ENCODE data around the gene SPEG. TPM values are rescaled to one million over a fixed set of nuclear protein-coding genes. Genes with fewer than 3 reads are reported as not detected.

SPEG gene
- total and polyA plus RNA-seq, 2 of the 8 experiments (the other 6 are each of a cell fraction or from before 2014, with no cell fraction given): 19.9 to 32.0 TPM

DNA sequence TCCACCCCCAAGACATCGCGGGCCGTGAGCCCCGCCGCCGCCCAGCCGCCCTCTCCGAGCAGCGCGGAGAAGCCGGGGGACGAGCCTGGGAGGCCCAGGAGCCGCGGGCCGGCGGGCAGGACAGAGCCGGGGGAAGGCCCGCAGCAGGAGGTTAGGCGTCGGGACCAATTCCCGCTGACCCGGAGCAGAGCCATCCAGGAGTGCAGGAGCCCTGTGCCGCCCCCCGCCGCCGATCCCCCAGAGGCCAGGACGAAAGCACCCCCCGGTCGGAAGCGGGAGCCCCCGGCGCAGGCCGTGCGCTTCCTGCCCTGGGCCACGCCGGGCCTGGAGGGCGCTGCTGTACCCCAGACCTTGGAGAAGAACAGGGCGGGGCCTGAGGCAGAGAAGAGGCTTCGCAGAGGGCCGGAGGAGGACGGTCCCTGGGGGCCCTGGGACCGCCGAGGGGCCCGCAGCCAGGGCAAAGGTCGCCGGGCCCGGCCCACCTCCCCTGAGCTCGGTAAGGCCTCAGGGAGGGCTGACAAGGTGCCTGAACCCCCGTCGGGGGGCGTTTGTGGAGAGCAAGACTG, 14.2 kb downstream of the SPEG start:
- H3K14ac ChIP-seq (ENCODE audit: insufficient read length): no peak overlapping the region
- H3K27ac ChIP-seq (ENCODE audit: low read depth, low read length): no peak overlapping the region
- peaks cover 6 to 23% (median 20%) of the 10 kb centered on the region in 4 experiments for H3K27me3 ChIP-seq (replicated peaks in 1 of 4; ENCODE audit: control insufficient read depth in 3 of 4, extremely low read depth in 1 of 4, insufficient read depth in 3 of 4, low read length in 3 of 4)
- H3K18ac ChIP-seq (ENCODE audit: extremely low read depth, low read length): peak overlapping the region; percentile 32; the same call in 1 of the 2 replicates
- peak overlapping the region; percentile 72 for H4K8ac ChIP-seq (ENCODE audit: extremely low read depth, insufficient read depth, low read length)
- WGBS, 2 experiments (ENCODE audit: extremely low coverage in 1 of 2, insufficient coverage in 1 of 2, insufficient read length in 1 of 2, insufficient replicate concordance in 2 of 2, low coverage in 1 of 2, low lambda C conversion rate in 2 of 2, missing lambda C conversion rate in 1 of 2): 5% methylated on average over 43 of the region's 51 CpGs; no CpG with 5 or more reads in 1 of the 2 experiments
- peaks cover 0 to 23% (median 14%) of the 10 kb centered on the region in 4 experiments; a peak in 6 of 7 replicates for H3K4me1 ChIP-seq (replicated peaks in 1 of 4; ENCODE audit: control insufficient read depth in 3 of 4, insufficient read depth in 4 of 4, low read length in 3 of 4)
- H3K56ac ChIP-seq (replicated peaks; ENCODE audit: insufficient read length, low read depth, low read length): no peak overlapping the region
- peak overlapping the region; percentile 51 to 66 for H3K4me2 ChIP-seq (ENCODE audit: insufficient read depth in 1 of 2, low read depth in 2 of 2, low read length in 2 of 2)
- no peak overlapping the region for H2BK20ac ChIP-seq (ENCODE audit: low read length)
- ChIA-PET CTCF (ENCODE audit: partially characterized antibody) (interaction anchor here (0.7 to 113.1 kb wide), 7 partner anchors 9 to 193 kb away, joined by 3 to 7248 read pairs (median 4); partner anchors contain the start of genes ASIC4, CHPF, DES and GMPPA), POLR2A (ENCODE audit: partially characterized antibody) (interaction anchor here (1.0 to 2.6 kb wide), 12 partner anchors 9 to 63 kb away, joined by 3 to 11 read pairs (median 6); partner anchors contain the start of genes DNPEP and SPEG)
- H3K79me2 ChIP-seq (ENCODE audit: control insufficient read depth in 1 of 2, insufficient read depth in 2 of 2, low read length in 2 of 2): no peaks in the 10 kb centered on the region
- no peak overlapping the region for H4K5ac ChIP-seq (ENCODE audit: insufficient read length, low read depth, low read length)
- H2BK12ac ChIP-seq (ENCODE audit: low read depth, low read length): peak overlapping the region; percentile 39; the same call in 1 of the 2 replicates
- no peak overlapping the region for H4K91ac ChIP-seq (replicated peaks; ENCODE audit: insufficient read length, low read length)
- H2BK15ac ChIP-seq (ENCODE audit: low read length): no peak overlapping the region
- H2AK5ac ChIP-seq (ENCODE audit: low read depth, low read length): no peak overlapping the region
- DNase-seq (ENCODE audit: low read depth in 1 of 2, low spot score in 2 of 2) (peak in 1 of 2 experiments; percentile 84), FAIRE-seq (no peak)
- H2BK5ac ChIP-seq (ENCODE audit: low read depth, low read length): no peak overlapping the region
- H3K79me1 ChIP-seq (ENCODE audit: low read depth, low read length): no peaks in the 10 kb centered on the region
- no peaks in the 10 kb centered on the region for H3K36me3 ChIP-seq (ENCODE audit: control insufficient read depth in 2 of 4, insufficient read depth in 4 of 4, low read length in 3 of 4)
- no peak overlapping the region for H3K9ac ChIP-seq (replicated peaks in 1 of 4; ENCODE audit: extremely low read depth in 1 of 4, low read depth in 3 of 4, low read length in 3 of 4)
- H3K4ac ChIP-seq (replicated peaks; ENCODE audit: insufficient read length, low read depth, low read length): no peak overlapping the region
- H3K23me2 ChIP-seq (ENCODE audit: low read depth, low read length): peaks cover 7% of the 10 kb centered on the region; the same call in 1 of the 2 replicates
- no peak overlapping the region for H2BK120ac ChIP-seq (replicated peaks; ENCODE audit: low read depth, low read length)
- H3K23ac ChIP-seq (ENCODE audit: insufficient read length): no peak overlapping the region
- H3K4me3 ChIP-seq (ENCODE audit: extremely low read depth in 1 of 4, insufficient read depth in 2 of 4, low read depth in 3 of 4, low read length in 4 of 4): peak overlapping the region in 3 of 4 experiments; percentile 12 to 57 (median 34); a peak in 4 of 8 replicates
- H4K20me1 ChIP-seq (replicated peaks in 1 of 2; ENCODE audit: control insufficient read depth in 1 of 2, insufficient read depth in 2 of 2, low read length in 2 of 2): peaks cover 2 to 9% of the 10 kb centered on the region in 2 experiments
- H2AFZ ChIP-seq (ENCODE audit: low read length): no peak overlapping the region
- H3K9me3 ChIP-seq (ENCODE audit: insufficient read depth in 2 of 2, low read depth in 1 of 2, low read length in 1 of 2): no peaks in the 10 kb centered on the region
- TF ChIP-seq SIX5 (IDR thresholded peaks at IDR 0.05; ENCODE audit: low read depth, low read length) (no peak), TAF7 (optimal IDR thresholded peaks at IDR 0.05; ENCODE audit: borderline replicate concordance, low read depth, low read length) (peak; percentile 22), SUZ12 (IDR thresholded peaks at IDR 0.05; ENCODE audit: low read length) (peak; percentile 36), YY1 (IDR thresholded peaks at IDR 0.05; ENCODE audit: low read depth, low read length) (no peak), RAD21 (IDR thresholded peaks at IDR 0.05 in 1 of 2, conservative IDR thresholded peaks at IDR 0.05 in 1 of 2; ENCODE audit: low read depth in 2 of 2, low read length in 2 of 2) (peak; percentile 20 to 33), GTF2F1 (IDR thresholded peaks at IDR 0.05; ENCODE audit: borderline replicate concordance, low read depth, low read length) (no peak), EZH2 (IDR thresholded peaks at IDR 0.05; ENCODE audit: low read depth, low read length, severe bottlenecking) (peak; percentile 23), POLR2A (IDR thresholded peaks at IDR 0.05; ENCODE audit: control extremely low read depth in 1 of 2, low read depth in 2 of 2, low read length in 2 of 2) (0 out of 3 replicates have a peak, but pooled peaks of 1 of the 2 experiments have one; percentile 39), HDAC2 (IDR thresholded peaks at IDR 0.05; ENCODE audit: borderline replicate concordance in 1 of 2, low read depth in 2 of 2, low read length in 2 of 2) (no peak), GABPA (IDR thresholded peaks at IDR 0.05; ENCODE audit: borderline replicate concordance, insufficient read depth, low read length) (peak; percentile 53; the same call in 1 of the 2 replicates), SP4 (IDR thresholded peaks at IDR 0.05; ENCODE audit: low read length) (no peak)
